HEK293T (cell line): ENCODE results near the gene GTF3A.

Experiments used
- BHLHE40 ChIP-seq: fragments of 450-650 bp; IDR thresholded peaks from 2 replicates; pipeline ENCODE4 v1.6.1; 2016; ENCODE audit warnings: mild to moderate bottlenecking, moderate library complexity, borderline replicate concordance
- CTBP1 ChIP-seq: fragments of 450-650 bp; IDR thresholded peaks from 2 replicates; pipeline ENCODE4 v1.6.1; 2016; ENCODE audit warnings: borderline replicate concordance
- FOXA1 ChIP-seq: fragments of 450-650 bp; IDR thresholded peaks from 2 replicates; pipeline ENCODE4 v1.6.1; 2016; ENCODE audit warnings: mild to moderate bottlenecking
- FOXK2 ChIP-seq: fragments of 450-650 bp; IDR thresholded peaks from 2 replicates; pipeline ENCODE4 v1.6.1; 2016; ENCODE audit warnings: mild to moderate bottlenecking
- FOXM1 ChIP-seq: fragments of 450-650 bp; IDR thresholded peaks from 2 replicates; pipeline ENCODE4 v1.6.1; 2017; ENCODE audit warnings: mild to moderate bottlenecking, borderline replicate concordance
- HDGF ChIP-seq: fragments of 450-650 bp; IDR thresholded peaks from 2 replicates; pipeline ENCODE4 v1.6.1; 2017; ENCODE audit warnings: antibody characterized with exemption, borderline replicate concordance
- NFRKB ChIP-seq: fragments of 450-650 bp; IDR thresholded peaks from 2 replicates; pipeline ENCODE4 v1.6.1; 2016; ENCODE audit warnings: mild to moderate bottlenecking, moderate library complexity
- SP1 ChIP-seq: fragments of 450-650 bp; IDR thresholded peaks from 2 replicates; pipeline ENCODE4 v1.6.1; 2017
- TARDBP ChIP-seq: fragments of 450-650 bp; IDR thresholded peaks from 2 replicates; pipeline ENCODE4 v1.6.1; 2016
- TF ChIP-seq, protein P1 (sequence below): fragments of 450-650 bp; IDR thresholded peaks from 2 replicates; pipeline ENCODE4 v1.6.1; 2016

- TF ChIP-seq, protein P1, sequence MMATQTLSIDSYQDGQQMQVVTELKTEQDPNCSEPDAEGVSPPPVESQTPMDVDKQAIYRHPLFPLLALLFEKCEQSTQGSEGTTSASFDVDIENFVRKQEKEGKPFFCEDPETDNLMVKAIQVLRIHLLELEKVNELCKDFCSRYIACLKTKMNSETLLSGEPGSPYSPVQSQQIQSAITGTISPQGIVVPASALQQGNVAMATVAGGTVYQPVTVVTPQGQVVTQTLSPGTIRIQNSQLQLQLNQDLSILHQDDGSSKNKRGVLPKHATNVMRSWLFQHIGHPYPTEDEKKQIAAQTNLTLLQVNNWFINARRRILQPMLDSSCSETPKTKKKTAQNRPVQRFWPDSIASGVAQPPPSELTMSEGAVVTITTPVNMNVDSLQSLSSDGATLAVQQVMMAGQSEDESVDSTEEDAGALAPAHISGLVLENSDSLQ, result no peak
- TF ChIP-seq FOXM1 (no peak), NFRKB (no peak), TARDBP (no peak), SP1 (no peak), HDGF (no peak), BHLHE40 (no peak), FOXA1 (no peak), FOXK2 (no peak), CTBP1 (no peak)
Measured at GRCh38 chr13:27389891-27390290, 34.5 kb upstream of the GTF3A start.
